ENCODE measurements around the gene TMEM179B. TPM values are rescaled to one million over a fixed set of nuclear protein-coding genes. Genes with fewer than 3 reads are reported as not detected.

The TMEM179B gene
- total RNA-seq, 2 experiments from 2014 or later = 34.7 to 37.4 TPM

- no peak for ATAC-seq (ENCODE audit: poor library complexity)
- no peaks in the 10 kb centered on the region for H3K9me3 ChIP-seq (ENCODE audit: control insufficient read depth in 1 of 2, insufficient read depth in 1 of 2, low read length in 2 of 2)
- no peaks in the 10 kb centered on the region for H3K9me3 Mint-ChIP-seq
These were observed 17.3 kb downstream of the TMEM179B start for GRCh38 chr11:62804310-62805075.

GRCh38 chr11:62805076-62805892 is 18.1 kb downstream of the TMEM179B start, which contains the start of gene NXF1:
TSS of gene NXF1 (minus strand) at chr11:62805440. CDS start at chr11:62805356, 84 bp downstream.
- peak; percentile 88 to 98 (median 96) for DNase-seq
- Mint-ChIP-seq H3K4me3 (peak within 1 kb of the TSS; percentile 98), H3K4me1 (ENCODE audit: low read depth) (peaks cover 41% of the 10 kb centered on the region), H3K9me3 (no peaks in the 10 kb centered on the region), H3K27ac (peak within 1 kb of the TSS; percentile 97), H3K36me3 (ENCODE audit: low read depth) (peaks cover 52% of the 10 kb centered on the region), H3K27me3 (no peaks in the 10 kb centered on the region)
- ChIA-PET CTCF (interaction anchor here (0.6 to 3.9 kb wide), 7 partner anchors 14 to 381 kb away, joined by 3 to 32 read pairs (median 4); partner anchors contain the start of genes SLC3A2 and TMEM179B), POLR2A (interaction anchor here (0.7 to 6.5 kb wide), 21 partner anchors 9 to 837 kb away, joined by 3 to 96 read pairs (median 5); partner anchors contain the start of genes C11orf98, CSKMT, HNRNPUL2 and POLR2G)
- peak; percentile 82 for ATAC-seq (ENCODE audit: poor library complexity)
- H3K27ac ChIP-seq (ENCODE audit: low read depth in 1 of 2, low read length in 2 of 2) = peak within 1 kb of the TSS; percentile 60 to 83
- no peaks in the 10 kb centered on the region for H3K27me3 ChIP-seq (ENCODE audit: control insufficient read depth in 1 of 2, insufficient read depth in 2 of 2, low read length in 2 of 2)
- H3K36me3 ChIP-seq (ENCODE audit: insufficient read depth, low read length) = peaks cover 38% of the 10 kb centered on the region
- intact Hi-C loops (cut with DNase I, micrococcal nuclease) = loop anchor here (1.0 to 2.0 kb wide), 5 partner anchors 13 to 76 kb away; partner anchors contain the start of genes WDR74 (in 2 of the 2), STX5 (in 1 of the 2), TEX54 (in 1 of the 2) and TMEM179B (in 1 of the 2)
- H3K9me3 ChIP-seq (ENCODE audit: control insufficient read depth in 1 of 2, insufficient read depth in 1 of 2, low read length in 2 of 2) = no peaks in the 10 kb centered on the region
- TF ChIP-seq CTCF (IDR thresholded peaks at IDR 0.05) = no peak
- H3K4me1 ChIP-seq (ENCODE audit: insufficient read depth, low read length) = peaks cover 36% of the 10 kb centered on the region
- peak within 1 kb of the TSS; percentile 70 for H3K4me3 ChIP-seq (ENCODE audit: low read length)

More at GRCh38 chr11:62804310-62805075, 17.3 kb downstream of the TMEM179B start:
- no peak for TF ChIP-seq CTCF (IDR thresholded peaks at IDR 0.05)
- Mint-ChIP-seq H3K4me3 (peak overlapping the region; percentile 98), H3K4me1 (ENCODE audit: low read depth) (peaks cover 41% of the 10 kb centered on the region), H3K27me3 (no peaks in the 10 kb centered on the region), H3K27ac (peak overlapping the region; percentile 97), H3K36me3 (ENCODE audit: low read depth) (peaks cover 60% of the 10 kb centered on the region)
- peaks cover 45% of the 10 kb centered on the region for H3K36me3 ChIP-seq (ENCODE audit: insufficient read depth, low read length)
- peaks cover 36% of the 10 kb centered on the region for H3K4me1 ChIP-seq (ENCODE audit: insufficient read depth, low read length)
- no peaks in the 10 kb centered on the region for H3K27me3 ChIP-seq (ENCODE audit: control insufficient read depth in 1 of 2, insufficient read depth in 2 of 2, low read length in 2 of 2)
- peak in 3 of 14 experiments; percentile 13 to 64 (median 41) for DNase-seq
- peak overlapping the region; percentile 70 for H3K4me3 ChIP-seq (ENCODE audit: low read length)
- CTCF ChIA-PET = interaction anchor here (1.5 to 3.9 kb wide), 2 partner anchors 18 to 77 kb away, joined by 10 to 32 read pairs; partner anchors contain the start of genes SLC3A2 and TMEM179B
- POLR2A ChIA-PET = interaction anchor here (1.2 to 6.5 kb wide), 8 partner anchors 17 to 77 kb away, joined by 3 to 96 read pairs (median 11); partner anchors contain the start of genes HNRNPUL2, STX5, TEX54 and TMEM179B
- peak overlapping the region; percentile 60 to 73 for H3K27ac ChIP-seq (ENCODE audit: low read depth in 1 of 2, low read length in 2 of 2)
- intact Hi-C loops (cut with DNase I, micrococcal nuclease) = loop anchor here (1.0 to 2.0 kb wide), 5 partner anchors 12 to 76 kb away; partner anchors contain the start of genes WDR74 (in 2 of the 2), STX5 (in 1 of the 2), TEX54 (in 1 of the 2) and TMEM179B (in 1 of the 2)

Measured in CD4-positive, alpha-beta T cell (primary cell).